Liver (tissue), 9 donors: ENCODE results near the gene MTMR8. TPM values are rescaled to one million over a fixed set of nuclear protein-coding genes. Genes with fewer than 3 reads are reported as not detected.

Experiments
- DNase-seq: peaks from one replicate; pipeline ENCODE4 v3.0.0-alpha.2; 2017; ENCODE audit warnings: low spot score
- H3K27ac ChIP-seq, 2 donors: one replicate each; pipeline ENCODE4 v1.7.0; 2013; ENCODE audit warnings: inconsistent platforms in 2 of 2, low read length in 2 of 2, control low read depth in 1 of 2, low read depth in 1 of 2, mild to moderate bottlenecking in 1 of 2
- H3K27me3 ChIP-seq, 4 donors: one replicate each; pipeline versions ENCODE4 v1.6.1 to v1.7.0; 2013; ENCODE audit warnings: low read length in 3 of 4, inconsistent platforms in 1 of 4, mild to moderate bottlenecking in 1 of 4, moderate library complexity in 1 of 4; ENCODE audit not compliant: control insufficient read depth in 4 of 4, insufficient read depth in 4 of 4
- H3K36me3 ChIP-seq, 4 donors: one replicate each; pipeline versions ENCODE4 v1.6.1 to v1.7.0; 2013; ENCODE audit warnings: low read length in 3 of 4, mild to moderate bottlenecking in 3 of 4, low read depth in 1 of 4, moderate library complexity in 1 of 4; ENCODE audit not compliant: control insufficient read depth in 4 of 4, insufficient read depth in 3 of 4
- H3K4me1 ChIP-seq, 4 donors: one replicate each; pipeline versions ENCODE4 v1.6.1 to v1.7.0; 2013; ENCODE audit warnings: low read length in 3 of 4, mild to moderate bottlenecking in 3 of 4, moderate library complexity in 1 of 4; ENCODE audit not compliant: control insufficient read depth in 4 of 4, insufficient read depth in 4 of 4
- H3K4me3 ChIP-seq, 3 donors: one replicate each; pipeline versions ENCODE4 v1.6.1 to v1.7.0; 2013; ENCODE audit warnings: low read length in 3 of 3, control low read depth in 1 of 3, low read depth in 1 of 3, mild to moderate bottlenecking in 1 of 3
- H3K9ac ChIP-seq, 2 donors: one replicate each; pipeline ENCODE4 v1.7.0; 2013; ENCODE audit warnings: low read length in 2 of 2, mild to moderate bottlenecking in 2 of 2, moderate library complexity in 2 of 2, control low read depth in 1 of 2, low read depth in 1 of 2
- H3K9me3 ChIP-seq, 4 donors: one replicate each; pipeline versions ENCODE4 v1.6.1 to v1.7.0; 2013; ENCODE audit warnings: low read length in 3 of 4; ENCODE audit not compliant: control insufficient read depth in 4 of 4
- EGR1 ChIP-seq, 2 donors: IDR thresholded peaks; 2 replicates each; pipeline ENCODE4 v1.6.1; 2016 to 2018; ENCODE audit warnings: antibody characterized with exemption in 2 of 2, low read depth in 2 of 2
- FOXA1 ChIP-seq: IDR thresholded peaks from 2 replicates; pipeline ENCODE4 v1.6.1; 2016; ENCODE audit warnings: antibody characterized with exemption
- FOXA2 ChIP-seq: IDR thresholded peaks from 2 replicates; pipeline ENCODE4 v1.6.1; 2016; ENCODE audit warnings: antibody characterized with exemption
- GABPA ChIP-seq, 2 donors: IDR thresholded peaks in 1 of 2; conservative IDR thresholded peaks in 1 of 2; 2 replicates each; pipeline ENCODE4 v1.6.1; 2016; ENCODE audit warnings: antibody characterized with exemption in 2 of 2, mild to moderate bottlenecking in 1 of 2, moderate library complexity in 1 of 2
- HNF4A ChIP-seq, 2 donors: conservative IDR thresholded peaks; 2 replicates each; pipeline ENCODE4 v1.6.1; 2016; ENCODE audit warnings: antibody characterized with exemption in 2 of 2, mild to moderate bottlenecking in 2 of 2
- HNF4G ChIP-seq: IDR thresholded peaks from 2 replicates; pipeline ENCODE4 v1.6.1; 2016; ENCODE audit warnings: antibody characterized with exemption
- JUND ChIP-seq, 2 donors: IDR thresholded peaks; 2 replicates each; pipeline ENCODE4 v1.6.1; 2016; ENCODE audit warnings: antibody characterized with exemption in 2 of 2
- NR2F2 ChIP-seq: IDR thresholded peaks from 2 replicates; pipeline ENCODE4 v1.6.1; 2016; ENCODE audit warnings: antibody characterized with exemption
- RAD21 ChIP-seq, 2 donors: IDR thresholded peaks; 2 replicates each; pipeline ENCODE4 v1.6.1; 2016; ENCODE audit warnings: antibody characterized with exemption in 2 of 2, mild to moderate bottlenecking in 2 of 2
- RXRA ChIP-seq, 2 donors: IDR thresholded peaks; 2 replicates each; pipeline ENCODE4 v1.6.1; 2017 to 2018; ENCODE audit warnings: antibody characterized with exemption in 2 of 2, mild to moderate bottlenecking in 1 of 2
- SP1 ChIP-seq: IDR thresholded peaks from 2 replicates; pipeline ENCODE4 v1.6.1; 2018; ENCODE audit warnings: antibody characterized with exemption, mild to moderate bottlenecking
- TAF1 ChIP-seq: conservative IDR thresholded peaks from 2 replicates; pipeline ENCODE4 v1.6.1; 2016; ENCODE audit warnings: antibody characterized with exemption, mild to moderate bottlenecking
- YY1 ChIP-seq: IDR thresholded peaks from 2 replicates; pipeline ENCODE4 v1.6.1; 2016; ENCODE audit warnings: antibody characterized with exemption, mild to moderate bottlenecking
- WGBS: extraction: QIAGEN DNeasy Blood & Tissue Kit; methylation state at CpG from one replicate; pipeline ENCODE4 v1.1.7; 2013; 5-methylcytosine and 5-hydroxymethylcytosine counted together
- polyA plus RNA-seq, 2 donors: library from polyadenylated mRNA; stranded (reverse) in 1 of 2; unstranded in 1 of 2; fragments of 200-250 nt in 1 of 2; fragments of >200 nt in 1 of 2; fragmentation: Nextera tagmentation in 1 of 2; extraction: Ambion mirVana in 1 of 2; gene quantifications; one replicate each; pipeline versions ENCODE4 v1.2.1 to v1.2.3, GENCODE V29; 2013 to 2015
- total RNA-seq, 2 donors: library from RNA; depleted of rRNA; stranded (reverse); fragments of >200 nt; gene quantifications; one replicate each; pipeline ENCODE4 v1.2.3, GENCODE V29; 2014
- TF ChIP-seq, protein P1 (sequence below): IDR thresholded peaks from 2 replicates; pipeline ENCODE4 v1.6.1; 2016; ENCODE audit warnings: antibody characterized with exemption
- TF ChIP-seq, protein P2 (sequence below): IDR thresholded peaks from 2 replicates; pipeline ENCODE4 v1.6.1; 2016; ENCODE audit warnings: antibody characterized with exemption, mild to moderate bottlenecking
- TF ChIP-seq, protein P3 (sequence below): IDR thresholded peaks from 2 replicates; pipeline ENCODE4 v1.6.1; 2016; ENCODE audit warnings: antibody characterized with exemption
- TF ChIP-seq, protein P4 (sequence below): fragments of 150-350 bp; IDR thresholded peaks from 2 replicates; pipeline ENCODE4 v1.5.1; 2017; ENCODE audit warnings: improper control_type of control experiment, low read depth, low read length; ENCODE audit not compliant: missing input control
- TF ChIP-seq, protein P5 (sequence below): IDR thresholded peaks from 2 replicates; pipeline ENCODE4 v1.6.1; 2016; ENCODE audit warnings: antibody characterized with exemption
- donor health status: healthy.
- donor health status: healthy.
- donor health status: healthy.
- donor health status: healthy.
- donor health status: healthy.

MTMR8 gene
- total and polyA plus RNA-seq, 4 donors = 0.15 to 1.3 (median 0.68) TPM

DNA sequence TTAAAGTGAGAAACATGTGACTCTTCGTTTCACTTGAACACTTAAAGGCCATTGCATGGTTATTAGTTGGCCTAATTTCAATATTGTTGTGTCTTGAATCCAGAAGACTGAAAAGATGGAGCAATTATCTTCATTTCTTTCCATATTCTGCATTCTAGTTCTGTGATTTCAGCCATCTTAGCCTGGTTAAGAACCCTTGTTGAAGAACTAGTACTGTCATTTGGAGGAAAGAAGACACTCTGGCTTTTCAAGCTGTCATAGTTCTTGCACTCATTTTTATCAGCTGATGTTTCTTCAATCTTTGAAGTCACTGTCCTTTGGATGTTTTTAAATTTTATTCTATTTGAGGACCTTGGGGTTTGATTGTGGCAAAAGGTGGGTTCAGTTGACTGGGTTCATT lies 81.6 kb downstream of the MTMR8 start:
- Histone ChIP-seq H3K27me3 (no peaks in the 10 kb centered on the region), H3K4me1 (no peaks in the 10 kb centered on the region), H3K4me3 (no peak overlapping the region), H3K9ac (no peak overlapping the region), H3K36me3 (peaks cover 0 to 2% (median 0%) of the 10 kb centered on the region in 4 donors), H3K27ac (no peak overlapping the region), H3K9me3 (peaks cover 0 to 2% (median 0%) of the 10 kb centered on the region in 4 donors)
- WGBS = 91% methylated on average over 1 of the region's 1 CpG
- DNase-seq = no peak
- TF ChIP-seq, protein P1, sequence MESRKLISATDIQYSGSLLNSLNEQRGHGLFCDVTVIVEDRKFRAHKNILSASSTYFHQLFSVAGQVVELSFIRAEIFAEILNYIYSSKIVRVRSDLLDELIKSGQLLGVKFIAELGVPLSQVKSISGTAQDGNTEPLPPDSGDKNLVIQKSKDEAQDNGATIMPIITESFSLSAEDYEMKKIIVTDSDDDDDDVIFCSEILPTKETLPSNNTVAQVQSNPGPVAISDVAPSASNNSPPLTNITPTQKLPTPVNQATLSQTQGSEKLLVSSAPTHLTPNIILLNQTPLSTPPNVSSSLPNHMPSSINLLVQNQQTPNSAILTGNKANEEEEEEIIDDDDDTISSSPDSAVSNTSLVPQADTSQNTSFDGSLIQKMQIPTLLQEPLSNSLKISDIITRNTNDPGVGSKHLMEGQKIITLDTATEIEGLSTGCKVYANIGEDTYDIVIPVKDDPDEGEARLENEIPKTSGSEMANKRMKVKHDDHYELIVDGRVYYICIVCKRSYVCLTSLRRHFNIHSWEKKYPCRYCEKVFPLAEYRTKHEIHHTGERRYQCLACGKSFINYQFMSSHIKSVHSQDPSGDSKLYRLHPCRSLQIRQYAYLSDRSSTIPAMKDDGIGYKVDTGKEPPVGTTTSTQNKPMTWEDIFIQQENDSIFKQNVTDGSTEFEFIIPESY = no peak
- TF ChIP-seq GABPA (IDR thresholded peaks at IDR 0.05 in 1 of 2, conservative IDR thresholded peaks at IDR 0.05 in 1 of 2) = no peak
- TF ChIP-seq NR2F2 = no peak
- TF ChIP-seq SP1 = no peak
- no peak for TF ChIP-seq EGR1 (IDR thresholded peaks at IDR 0.05; ENCODE audit: low read depth in 2 of 2)
- no peak for TF ChIP-seq RXRA (IDR thresholded peaks at IDR 0.05)
- TF ChIP-seq, protein P2, sequence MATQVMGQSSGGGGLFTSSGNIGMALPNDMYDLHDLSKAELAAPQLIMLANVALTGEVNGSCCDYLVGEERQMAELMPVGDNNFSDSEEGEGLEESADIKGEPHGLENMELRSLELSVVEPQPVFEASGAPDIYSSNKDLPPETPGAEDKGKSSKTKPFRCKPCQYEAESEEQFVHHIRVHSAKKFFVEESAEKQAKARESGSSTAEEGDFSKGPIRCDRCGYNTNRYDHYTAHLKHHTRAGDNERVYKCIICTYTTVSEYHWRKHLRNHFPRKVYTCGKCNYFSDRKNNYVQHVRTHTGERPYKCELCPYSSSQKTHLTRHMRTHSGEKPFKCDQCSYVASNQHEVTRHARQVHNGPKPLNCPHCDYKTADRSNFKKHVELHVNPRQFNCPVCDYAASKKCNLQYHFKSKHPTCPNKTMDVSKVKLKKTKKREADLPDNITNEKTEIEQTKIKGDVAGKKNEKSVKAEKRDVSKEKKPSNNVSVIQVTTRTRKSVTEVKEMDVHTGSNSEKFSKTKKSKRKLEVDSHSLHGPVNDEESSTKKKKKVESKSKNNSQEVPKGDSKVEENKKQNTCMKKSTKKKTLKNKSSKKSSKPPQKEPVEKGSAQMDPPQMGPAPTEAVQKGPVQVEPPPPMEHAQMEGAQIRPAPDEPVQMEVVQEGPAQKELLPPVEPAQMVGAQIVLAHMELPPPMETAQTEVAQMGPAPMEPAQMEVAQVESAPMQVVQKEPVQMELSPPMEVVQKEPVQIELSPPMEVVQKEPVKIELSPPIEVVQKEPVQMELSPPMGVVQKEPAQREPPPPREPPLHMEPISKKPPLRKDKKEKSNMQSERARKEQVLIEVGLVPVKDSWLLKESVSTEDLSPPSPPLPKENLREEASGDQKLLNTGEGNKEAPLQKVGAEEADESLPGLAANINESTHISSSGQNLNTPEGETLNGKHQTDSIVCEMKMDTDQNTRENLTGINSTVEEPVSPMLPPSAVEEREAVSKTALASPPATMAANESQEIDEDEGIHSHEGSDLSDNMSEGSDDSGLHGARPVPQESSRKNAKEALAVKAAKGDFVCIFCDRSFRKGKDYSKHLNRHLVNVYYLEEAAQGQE = no peak
- no peak for TF ChIP-seq YY1
- no peak for TF ChIP-seq HNF4G
- TF ChIP-seq, protein P3, sequence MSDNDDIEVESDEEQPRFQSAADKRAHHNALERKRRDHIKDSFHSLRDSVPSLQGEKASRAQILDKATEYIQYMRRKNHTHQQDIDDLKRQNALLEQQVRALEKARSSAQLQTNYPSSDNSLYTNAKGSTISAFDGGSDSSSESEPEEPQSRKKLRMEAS = no peak
- TF ChIP-seq, protein P4, sequence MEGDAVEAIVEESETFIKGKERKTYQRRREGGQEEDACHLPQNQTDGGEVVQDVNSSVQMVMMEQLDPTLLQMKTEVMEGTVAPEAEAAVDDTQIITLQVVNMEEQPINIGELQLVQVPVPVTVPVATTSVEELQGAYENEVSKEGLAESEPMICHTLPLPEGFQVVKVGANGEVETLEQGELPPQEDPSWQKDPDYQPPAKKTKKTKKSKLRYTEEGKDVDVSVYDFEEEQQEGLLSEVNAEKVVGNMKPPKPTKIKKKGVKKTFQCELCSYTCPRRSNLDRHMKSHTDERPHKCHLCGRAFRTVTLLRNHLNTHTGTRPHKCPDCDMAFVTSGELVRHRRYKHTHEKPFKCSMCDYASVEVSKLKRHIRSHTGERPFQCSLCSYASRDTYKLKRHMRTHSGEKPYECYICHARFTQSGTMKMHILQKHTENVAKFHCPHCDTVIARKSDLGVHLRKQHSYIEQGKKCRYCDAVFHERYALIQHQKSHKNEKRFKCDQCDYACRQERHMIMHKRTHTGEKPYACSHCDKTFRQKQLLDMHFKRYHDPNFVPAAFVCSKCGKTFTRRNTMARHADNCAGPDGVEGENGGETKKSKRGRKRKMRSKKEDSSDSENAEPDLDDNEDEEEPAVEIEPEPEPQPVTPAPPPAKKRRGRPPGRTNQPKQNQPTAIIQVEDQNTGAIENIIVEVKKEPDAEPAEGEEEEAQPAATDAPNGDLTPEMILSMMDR = no peak
- no peak for TF ChIP-seq JUND (IDR thresholded peaks at IDR 0.05)
- TF ChIP-seq, protein P5, sequence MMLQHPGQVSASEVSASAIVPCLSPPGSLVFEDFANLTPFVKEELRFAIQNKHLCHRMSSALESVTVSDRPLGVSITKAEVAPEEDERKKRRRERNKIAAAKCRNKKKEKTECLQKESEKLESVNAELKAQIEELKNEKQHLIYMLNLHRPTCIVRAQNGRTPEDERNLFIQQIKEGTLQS = no peak
- no peak for TF ChIP-seq HNF4A (conservative IDR thresholded peaks at IDR 0.05)
- TF ChIP-seq FOXA2 = no peak
- TF ChIP-seq TAF1 = no peak
- TF ChIP-seq RAD21 (IDR thresholded peaks at IDR 0.05) = no peak
- TF ChIP-seq FOXA1 = no peak
